ENCODE measurements around the gene TEX55. TPM values are rescaled to one million over a fixed set of nuclear protein-coding genes. Genes with fewer than 3 reads are reported as not detected.
"Not testable (repeated sequence)": the region's sequence is repeated elsewhere in the genome, so short reads cannot be mapped to it uniquely, and the experiment has no call there.

The TEX55 gene
- total RNA-seq, 1 donor from 2014 or later = not detected

DNA sequence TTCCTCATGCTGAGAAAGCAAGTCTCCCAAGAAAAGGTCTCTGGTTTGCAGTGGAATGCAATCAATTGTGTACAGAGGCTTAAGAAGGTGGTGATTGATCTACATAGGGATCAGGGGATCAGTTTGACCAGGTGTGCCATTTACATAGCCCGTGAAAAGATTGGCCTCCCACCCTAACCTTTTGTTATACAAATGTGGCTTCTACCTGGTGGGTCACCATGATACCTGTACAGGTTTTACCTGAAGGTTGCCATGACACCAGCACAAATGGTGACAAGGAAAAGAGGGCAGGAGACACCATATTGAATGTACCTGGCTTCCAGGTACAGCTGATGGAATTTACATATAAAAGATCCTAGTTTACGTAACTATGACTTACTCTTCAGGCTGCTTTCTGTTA lies 25.5 kb upstream of the TEX55 start:
- TF ChIP-seq POLR2A (IDR thresholded peaks at IDR 0.05) = no peak
- TF ChIP-seq, protein P1, sequence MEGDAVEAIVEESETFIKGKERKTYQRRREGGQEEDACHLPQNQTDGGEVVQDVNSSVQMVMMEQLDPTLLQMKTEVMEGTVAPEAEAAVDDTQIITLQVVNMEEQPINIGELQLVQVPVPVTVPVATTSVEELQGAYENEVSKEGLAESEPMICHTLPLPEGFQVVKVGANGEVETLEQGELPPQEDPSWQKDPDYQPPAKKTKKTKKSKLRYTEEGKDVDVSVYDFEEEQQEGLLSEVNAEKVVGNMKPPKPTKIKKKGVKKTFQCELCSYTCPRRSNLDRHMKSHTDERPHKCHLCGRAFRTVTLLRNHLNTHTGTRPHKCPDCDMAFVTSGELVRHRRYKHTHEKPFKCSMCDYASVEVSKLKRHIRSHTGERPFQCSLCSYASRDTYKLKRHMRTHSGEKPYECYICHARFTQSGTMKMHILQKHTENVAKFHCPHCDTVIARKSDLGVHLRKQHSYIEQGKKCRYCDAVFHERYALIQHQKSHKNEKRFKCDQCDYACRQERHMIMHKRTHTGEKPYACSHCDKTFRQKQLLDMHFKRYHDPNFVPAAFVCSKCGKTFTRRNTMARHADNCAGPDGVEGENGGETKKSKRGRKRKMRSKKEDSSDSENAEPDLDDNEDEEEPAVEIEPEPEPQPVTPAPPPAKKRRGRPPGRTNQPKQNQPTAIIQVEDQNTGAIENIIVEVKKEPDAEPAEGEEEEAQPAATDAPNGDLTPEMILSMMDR (IDR thresholded peaks at IDR 0.05) = no peak
- TF ChIP-seq POLR2AphosphoS5 (IDR thresholded peaks at IDR 0.05; ENCODE audit: insufficient read depth in 1 of 2, low read depth in 1 of 2) = no peak
- DNase-seq (ENCODE audit: extremely low spot score in 2 of 2) = no peak
- intact Hi-C loops (cut with DNase I) = no loop called here

DNA sequence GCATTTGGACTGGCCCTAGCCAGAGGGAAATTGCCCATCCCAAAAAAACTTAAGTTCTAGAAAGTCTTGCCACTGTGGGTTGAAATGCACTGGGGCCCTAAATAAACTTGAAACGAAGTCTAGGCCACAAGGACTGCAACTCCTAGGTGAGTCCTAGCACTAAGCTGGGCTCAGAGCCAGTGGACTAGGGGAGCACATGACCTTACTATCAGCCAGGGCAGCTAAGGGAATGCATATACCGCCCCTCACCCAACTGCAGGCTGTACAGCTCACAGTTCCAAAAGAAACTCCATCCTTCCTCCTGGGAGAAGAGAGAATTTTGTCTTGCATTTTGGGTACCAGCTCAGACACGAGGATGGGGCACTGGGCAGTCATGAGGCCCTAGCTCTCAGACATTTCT lies 23.6 kb upstream of the TEX55 start:
- no peaks in the 10 kb centered on the region for H3K4me1 ChIP-seq
- intact Hi-C loops (cut with DNase I) = no loop called here
- DNase-seq (ENCODE audit: extremely low spot score in 2 of 2) = no peak
- H3K4me3 ChIP-seq = no peak overlapping the region
- no peak overlapping the region for H3K27ac ChIP-seq
- TF ChIP-seq POLR2AphosphoS5 (IDR thresholded peaks at IDR 0.05; ENCODE audit: insufficient read depth in 1 of 2, low read depth in 1 of 2) (no peak), POLR2A (IDR thresholded peaks at IDR 0.05) (no peak)
- TF ChIP-seq, protein P1 (IDR thresholded peaks at IDR 0.05) = no peak
- no peaks in the 10 kb centered on the region for H3K27me3 ChIP-seq
- no peaks in the 10 kb centered on the region for H3K9me3 ChIP-seq
- H3K36me3 ChIP-seq = no peaks in the 10 kb centered on the region

More for the DNA sequence above, 25.5 kb upstream of the TEX55 start:
- Histone ChIP-seq H3K4me3 (no peak overlapping the region), H3K27ac (no peak overlapping the region), H3K36me3 (no peaks in the 10 kb centered on the region), H3K27me3 (no peaks in the 10 kb centered on the region), H3K9me3 (no peaks in the 10 kb centered on the region), H3K4me1 (no peaks in the 10 kb centered on the region)

DNA sequence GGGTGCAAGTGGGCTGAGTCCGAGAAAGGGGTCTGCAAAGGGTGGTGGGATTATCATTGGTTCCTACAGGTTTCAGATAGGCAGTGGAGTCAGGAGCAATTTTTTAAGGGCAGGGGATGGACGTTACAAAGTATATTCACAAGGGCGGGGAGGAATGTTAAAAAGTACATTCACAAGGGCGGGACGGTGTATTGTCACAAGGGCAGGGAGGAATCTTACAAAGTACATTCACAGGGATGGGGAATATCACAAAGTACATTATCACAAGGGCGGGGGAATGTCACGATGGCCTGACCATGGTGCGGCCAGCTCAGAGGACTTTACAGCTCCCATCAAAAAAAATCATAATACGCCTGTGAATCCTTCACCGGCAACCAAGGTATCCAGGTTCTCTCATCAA lies 20.6 kb upstream of the TEX55 start:
- H3K9me3 ChIP-seq = no peaks in the 10 kb centered on the region
- H3K4me3 ChIP-seq = no peak overlapping the region
- no peak for DNase-seq (ENCODE audit: extremely low spot score in 2 of 2)
- TF ChIP-seq POLR2A (IDR thresholded peaks at IDR 0.05) (no peak), POLR2AphosphoS5 (IDR thresholded peaks at IDR 0.05; ENCODE audit: insufficient read depth in 1 of 2, low read depth in 1 of 2) (no peak)
- TF ChIP-seq, protein P1 (IDR thresholded peaks at IDR 0.05) = no peak
- intact Hi-C loops (cut with DNase I) = no loop called here
- no peak overlapping the region for H3K27ac ChIP-seq
- H3K4me1 ChIP-seq = no peaks in the 10 kb centered on the region
- no peaks in the 10 kb centered on the region for H3K36me3 ChIP-seq
- H3K27me3 ChIP-seq = no peaks in the 10 kb centered on the region

DNA sequence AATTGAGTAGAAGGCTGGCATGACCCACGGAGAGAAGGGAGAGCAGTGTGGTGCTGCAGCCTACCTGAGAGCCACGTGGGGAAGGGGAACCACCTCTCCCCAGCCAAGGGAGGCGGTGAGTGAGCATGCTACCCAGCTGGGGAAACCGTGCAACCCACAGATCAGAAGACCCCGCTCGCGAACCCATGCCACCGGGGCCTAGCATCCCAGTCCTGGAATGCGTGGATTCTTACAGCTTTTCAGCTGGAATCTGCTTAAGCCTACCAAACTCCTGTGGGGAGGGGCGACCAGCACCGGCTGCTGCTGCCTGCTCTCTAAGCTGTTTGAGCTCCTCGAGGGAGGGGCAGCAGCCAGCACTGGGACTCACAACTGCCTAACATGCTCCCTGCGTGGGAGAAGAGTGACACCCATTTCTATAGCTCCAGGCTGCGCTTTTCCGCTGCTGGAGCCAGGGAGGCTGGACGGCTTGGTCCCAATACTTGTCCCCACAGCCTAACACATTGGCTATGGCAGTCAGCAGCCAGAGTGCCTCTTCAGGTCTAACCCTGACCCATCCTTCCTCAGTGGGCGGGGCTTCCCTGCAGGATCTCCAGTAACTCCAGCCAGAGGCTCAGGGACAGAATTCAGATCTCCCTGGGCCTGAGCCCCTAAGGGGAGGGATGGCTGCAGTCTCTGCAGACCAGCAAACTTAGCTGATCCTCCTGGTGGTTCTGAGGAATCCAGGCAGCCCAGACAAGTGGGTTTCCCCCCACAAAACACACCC lies 20.0 kb upstream of the TEX55 start:
- H3K9me3 ChIP-seq = no peaks in the 10 kb centered on the region
- no peaks in the 10 kb centered on the region for H3K36me3 ChIP-seq
- H3K4me1 ChIP-seq = no peaks in the 10 kb centered on the region
- no peaks in the 10 kb centered on the region for H3K27me3 ChIP-seq
- intact Hi-C loops (cut with DNase I) = no loop called here
- no peak overlapping the region for H3K27ac ChIP-seq
- no peak overlapping the region for H3K4me3 ChIP-seq
- no peak for DNase-seq (ENCODE audit: extremely low spot score in 2 of 2)
- no peak for TF ChIP-seq POLR2AphosphoS5 (IDR thresholded peaks at IDR 0.05; ENCODE audit: insufficient read depth in 1 of 2, low read depth in 1 of 2)
- TF ChIP-seq POLR2A (IDR thresholded peaks at IDR 0.05) = no peak
- TF ChIP-seq, protein P1 (IDR thresholded peaks at IDR 0.05) = no peak

DNA sequence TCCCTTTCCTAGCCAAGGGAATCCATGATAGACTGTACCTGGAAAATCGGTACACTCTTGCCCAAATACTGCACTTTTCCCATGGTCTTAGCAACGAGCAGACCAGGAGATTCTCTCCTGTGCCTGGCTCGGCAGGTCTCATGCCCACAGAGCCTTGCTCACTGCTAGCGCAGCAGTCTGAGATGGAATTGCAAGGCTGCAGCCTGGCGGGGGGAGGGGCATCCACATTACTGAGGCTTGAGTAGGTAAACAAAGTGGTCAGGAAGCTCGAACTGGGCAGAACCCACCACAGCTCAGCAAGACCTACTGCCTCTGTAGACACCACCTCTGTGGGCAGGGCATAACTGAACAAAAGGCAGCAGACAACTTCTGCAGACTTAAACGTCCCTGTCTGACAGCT lies 15.7 kb upstream of the TEX55 start:
- H3K27me3 ChIP-seq = not testable (repeated sequence)

DNA sequence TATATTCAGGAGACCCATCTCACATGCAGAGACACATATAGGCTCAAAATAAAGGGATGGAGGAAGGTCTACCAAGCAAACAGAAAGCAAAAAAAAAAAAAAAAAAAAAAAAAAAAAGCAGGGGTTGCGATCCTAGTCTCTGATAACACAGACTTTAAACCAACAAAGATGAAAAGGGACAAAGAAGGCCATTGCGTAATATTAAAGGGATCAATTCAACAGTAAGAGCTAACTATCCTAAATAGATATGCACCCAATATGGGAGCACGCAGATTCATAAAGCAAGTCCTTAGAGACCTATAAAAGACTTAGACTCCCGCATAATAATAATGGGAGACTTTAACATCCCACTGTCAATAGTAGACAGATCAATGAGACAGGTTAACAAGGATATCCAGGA lies 13.7 kb upstream of the TEX55 start:
- H3K36me3 ChIP-seq; H3K27ac ChIP-seq; H3K4me3 ChIP-seq; H3K4me1 ChIP-seq; H3K27me3 ChIP-seq; H3K9me3 ChIP-seq; DNase-seq (ENCODE audit: extremely low spot score in 2 of 2); intact Hi-C loops (cut with DNase I): not testable (repeated sequence)

More for the DNA sequence above, 15.7 kb upstream of the TEX55 start:
- H3K4me3 ChIP-seq; DNase-seq (ENCODE audit: extremely low spot score in 2 of 2); H3K27ac ChIP-seq; H3K4me1 ChIP-seq; intact Hi-C loops (cut with DNase I); H3K9me3 ChIP-seq; H3K36me3 ChIP-seq: not testable (repeated sequence)

DNA sequence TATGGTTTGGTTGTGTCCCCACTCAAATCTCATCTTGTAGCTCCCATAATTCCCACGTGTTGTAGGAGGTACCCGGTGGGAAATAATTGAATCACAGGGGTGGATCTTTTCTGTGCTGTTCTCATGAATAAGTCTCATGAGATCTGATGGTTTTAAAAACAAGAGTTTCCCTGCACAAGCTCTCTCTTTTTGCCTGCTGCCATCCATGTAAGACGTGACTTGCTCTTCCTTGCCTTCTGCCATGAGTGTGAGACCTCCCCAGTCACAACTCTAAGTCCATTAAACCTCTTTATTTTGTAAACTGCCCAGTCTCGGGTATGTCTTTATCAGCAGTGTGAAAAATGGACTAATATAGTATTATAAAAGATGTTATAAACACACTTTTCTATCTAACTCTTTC lies 6.6 kb upstream of the TEX55 start:
- H3K27me3 ChIP-seq; H3K4me1 ChIP-seq; H3K36me3 ChIP-seq; intact Hi-C loops (cut with DNase I); H3K4me3 ChIP-seq; H3K27ac ChIP-seq; H3K9me3 ChIP-seq; DNase-seq (ENCODE audit: extremely low spot score in 2 of 2): not testable (repeated sequence)

Measured in vagina (tissue), 2 donors.